Peyer's patch (tissue), 4 donors: ENCODE results near the gene ADAM12. TPM values are rescaled to one million over a fixed set of nuclear protein-coding genes. Genes with fewer than 3 reads are reported as not detected.

Experiments
- DNase-seq, 3 donors: peaks; one replicate each; pipeline ENCODE4 v3.0.0-alpha.2; 2017 to 2019
- H3K27ac ChIP-seq, 4 donors: fragments of 200-600 bp; sonication (generic); one replicate each; pipeline ENCODE4 v1.5.1; 2016 to 2019
- H3K27me3 ChIP-seq, 2 donors: fragments of 200-600 bp; sonication (generic); one replicate each; pipeline ENCODE4 v1.5.1; 2019
- H3K36me3 ChIP-seq, 3 donors: fragments of 200-600 bp; sonication (generic); one replicate each; pipeline ENCODE4 v1.5.1; 2016 to 2019
- H3K4me1 ChIP-seq, 4 donors: fragments of 200-600 bp; sonication (generic); one replicate each; pipeline ENCODE4 v1.5.1; 2016 to 2019
- H3K4me3 ChIP-seq, 4 donors: fragments of 200-600 bp; sonication (generic); 1 replicate in 3 of 4; 2 replicates in 1 of 4; pipeline ENCODE4 v1.5.1; 2016 to 2019; ENCODE audit warnings: mild to moderate bottlenecking in 1 of 4
- H3K9me3 ChIP-seq, 4 donors: fragments of 200-600 bp; sonication (generic); one replicate each; pipeline ENCODE4 v1.5.1; 2016 to 2019; ENCODE audit warnings: mild to moderate bottlenecking in 1 of 4
- POLR2A ChIP-seq, 2 donors: fragments of 450-650 bp; IDR thresholded peaks; one replicate each; pipeline ENCODE4 v1.5.1; 2017; ENCODE audit warnings: antibody characterized with exemption in 2 of 2, mild to moderate bottlenecking in 2 of 2, moderate library complexity in 2 of 2
- total RNA-seq, 4 donors: library from RNA; depleted of rRNA; stranded (reverse); fragments of >200 nt; gene quantifications; one replicate each; pipeline ENCODE4 v1.1.0, GENCODE V29; 2016
- TF ChIP-seq, protein P1 (sequence below), 6 experiments: fragments of 450-650 bp in 4 of 6; fragments of 200-600 bp in 2 of 6; sonication (generic) in 1 of 6; IDR thresholded peaks; one replicate each; pipeline ENCODE4 v1.5.1; 2017 to 2019; ENCODE audit warnings: antibody characterized with exemption in 6 of 6, mild to moderate bottlenecking in 3 of 6, moderate library complexity in 1 of 6

Gene ADAM12
- total RNA-seq, 4 donors from 2014 or later: 0.13 to 2.5 (median 0.66) TPM

DNA sequence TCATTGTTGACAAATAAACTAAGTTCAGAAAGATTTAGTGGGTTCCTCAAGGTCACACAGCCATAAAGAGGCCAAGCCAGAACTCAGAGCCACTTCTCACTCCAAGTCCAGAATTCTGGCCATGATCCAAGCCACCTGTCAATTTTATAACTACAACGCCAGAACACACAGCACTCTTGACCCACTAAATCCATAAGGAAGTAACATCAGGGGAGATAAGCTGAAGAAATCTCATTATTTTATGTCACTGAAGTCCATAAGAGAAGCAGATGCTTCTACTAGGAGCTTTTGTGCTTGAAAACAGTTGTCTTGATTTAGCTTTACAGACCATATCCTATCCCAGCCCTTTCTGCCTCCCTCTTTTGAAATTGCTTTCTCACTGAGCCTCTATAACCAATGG, 15.9 kb downstream of the ADAM12 start:
- TF ChIP-seq POLR2A (IDR thresholded peaks at IDR 0.05): no peak
- TF ChIP-seq, protein P1, sequence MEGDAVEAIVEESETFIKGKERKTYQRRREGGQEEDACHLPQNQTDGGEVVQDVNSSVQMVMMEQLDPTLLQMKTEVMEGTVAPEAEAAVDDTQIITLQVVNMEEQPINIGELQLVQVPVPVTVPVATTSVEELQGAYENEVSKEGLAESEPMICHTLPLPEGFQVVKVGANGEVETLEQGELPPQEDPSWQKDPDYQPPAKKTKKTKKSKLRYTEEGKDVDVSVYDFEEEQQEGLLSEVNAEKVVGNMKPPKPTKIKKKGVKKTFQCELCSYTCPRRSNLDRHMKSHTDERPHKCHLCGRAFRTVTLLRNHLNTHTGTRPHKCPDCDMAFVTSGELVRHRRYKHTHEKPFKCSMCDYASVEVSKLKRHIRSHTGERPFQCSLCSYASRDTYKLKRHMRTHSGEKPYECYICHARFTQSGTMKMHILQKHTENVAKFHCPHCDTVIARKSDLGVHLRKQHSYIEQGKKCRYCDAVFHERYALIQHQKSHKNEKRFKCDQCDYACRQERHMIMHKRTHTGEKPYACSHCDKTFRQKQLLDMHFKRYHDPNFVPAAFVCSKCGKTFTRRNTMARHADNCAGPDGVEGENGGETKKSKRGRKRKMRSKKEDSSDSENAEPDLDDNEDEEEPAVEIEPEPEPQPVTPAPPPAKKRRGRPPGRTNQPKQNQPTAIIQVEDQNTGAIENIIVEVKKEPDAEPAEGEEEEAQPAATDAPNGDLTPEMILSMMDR (IDR thresholded peaks at IDR 0.05): no peak
- H3K4me1 ChIP-seq: no peaks in the 10 kb centered on the region
- H3K27me3 ChIP-seq: no peaks in the 10 kb centered on the region
- no peak overlapping the region for H3K4me3 ChIP-seq
- no peaks in the 10 kb centered on the region for H3K9me3 ChIP-seq
- no peak for DNase-seq
- H3K27ac ChIP-seq: no peak overlapping the region
- no peaks in the 10 kb centered on the region for H3K36me3 ChIP-seq

DNA sequence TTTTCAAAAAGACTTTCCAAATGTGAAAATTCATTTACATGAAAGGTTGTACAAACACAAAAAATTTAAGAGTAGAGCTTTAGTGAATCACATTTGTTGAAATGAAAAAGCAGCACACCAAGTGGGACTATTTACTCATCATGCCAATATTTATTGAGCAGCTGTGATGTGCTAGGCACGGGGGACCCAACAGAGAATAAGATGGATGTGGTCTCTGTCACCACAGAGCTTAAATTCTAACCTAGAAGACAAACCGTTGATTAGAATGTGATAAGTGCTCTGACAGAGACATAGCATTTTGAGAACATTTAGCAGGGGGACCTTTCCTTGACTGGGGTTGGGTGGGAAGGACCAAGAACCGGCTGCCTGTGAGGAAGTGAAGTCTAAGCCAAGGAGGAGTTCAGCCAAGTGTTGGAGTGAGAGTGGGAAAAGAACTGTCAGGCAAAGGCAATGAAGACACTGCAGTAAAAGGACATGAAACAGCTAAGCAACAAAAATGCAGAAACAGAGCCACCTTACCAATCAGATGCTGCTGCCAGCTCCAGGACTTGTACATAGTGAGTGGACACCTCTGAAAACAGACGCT, 19.1 kb downstream of the ADAM12 start:
- no peak for DNase-seq
- TF ChIP-seq, protein P1 (IDR thresholded peaks at IDR 0.05): no peak
- no peak for TF ChIP-seq POLR2A (IDR thresholded peaks at IDR 0.05)
- no peak overlapping the region for H3K27ac ChIP-seq
- no peaks in the 10 kb centered on the region for H3K4me1 ChIP-seq
- no peaks in the 10 kb centered on the region for H3K27me3 ChIP-seq
- no peaks in the 10 kb centered on the region for H3K36me3 ChIP-seq
- H3K4me3 ChIP-seq: no peak overlapping the region
- no peaks in the 10 kb centered on the region for H3K9me3 ChIP-seq

DNA sequence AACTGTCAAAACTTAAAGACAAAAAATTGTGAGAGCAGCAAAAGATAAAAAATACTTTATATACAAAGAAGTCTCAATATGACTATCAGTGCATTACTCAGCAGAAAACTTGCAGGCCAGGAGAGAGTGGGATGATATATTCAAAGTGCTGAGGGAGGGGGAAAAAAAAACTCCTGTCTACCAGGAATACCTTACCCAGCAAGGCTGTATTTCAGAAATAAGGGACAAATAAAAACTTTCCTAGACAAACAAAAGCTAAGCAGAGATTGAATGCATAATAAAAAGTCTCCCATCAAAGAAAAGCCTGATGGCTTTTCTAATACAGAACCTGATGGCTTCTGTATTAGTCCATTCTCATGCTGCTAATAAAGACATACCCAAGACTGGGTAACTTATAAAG, 31.1 kb downstream of the ADAM12 start:
- no peak for DNase-seq
- TF ChIP-seq POLR2A (IDR thresholded peaks at IDR 0.05): no peak
- TF ChIP-seq, protein P1 (IDR thresholded peaks at IDR 0.05): no peak
- peaks cover 0 to 8% (median 0%) of the 10 kb centered on the region in 4 donors for H3K9me3 ChIP-seq
- no peaks in the 10 kb centered on the region for H3K27me3 ChIP-seq
- no peaks in the 10 kb centered on the region for H3K36me3 ChIP-seq
- no peak overlapping the region for H3K27ac ChIP-seq
- no peak overlapping the region for H3K4me3 ChIP-seq
- H3K4me1 ChIP-seq: no peaks in the 10 kb centered on the region

DNA sequence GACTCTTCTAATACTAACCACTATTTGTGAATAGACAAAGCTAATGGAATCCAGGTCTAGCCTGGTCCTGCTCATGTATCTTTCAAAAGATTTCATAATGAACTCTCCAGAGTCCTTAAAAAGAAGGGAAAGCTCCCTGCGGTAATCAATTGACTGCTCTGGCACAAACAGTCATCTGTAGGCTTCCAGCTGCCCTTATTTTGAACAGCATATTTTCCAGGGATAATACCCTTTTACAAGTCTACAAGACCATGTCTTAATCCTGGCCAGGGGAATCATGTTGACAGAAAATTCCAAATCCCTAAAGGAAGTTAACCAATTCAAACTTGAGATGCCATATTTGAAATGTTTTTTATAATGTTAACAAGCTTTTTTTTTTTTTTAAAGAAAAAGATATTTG, 34.6 kb downstream of the ADAM12 start:
- no peak for DNase-seq
- no peaks in the 10 kb centered on the region for H3K4me1 ChIP-seq
- H3K9me3 ChIP-seq: peaks cover 0 to 8% (median 0%) of the 10 kb centered on the region in 4 donors
- no peak overlapping the region for H3K27ac ChIP-seq
- no peak overlapping the region for H3K4me3 ChIP-seq
- H3K27me3 ChIP-seq: no peaks in the 10 kb centered on the region
- H3K36me3 ChIP-seq: no peaks in the 10 kb centered on the region
- TF ChIP-seq, protein P1 (IDR thresholded peaks at IDR 0.05): no peak

DNA sequence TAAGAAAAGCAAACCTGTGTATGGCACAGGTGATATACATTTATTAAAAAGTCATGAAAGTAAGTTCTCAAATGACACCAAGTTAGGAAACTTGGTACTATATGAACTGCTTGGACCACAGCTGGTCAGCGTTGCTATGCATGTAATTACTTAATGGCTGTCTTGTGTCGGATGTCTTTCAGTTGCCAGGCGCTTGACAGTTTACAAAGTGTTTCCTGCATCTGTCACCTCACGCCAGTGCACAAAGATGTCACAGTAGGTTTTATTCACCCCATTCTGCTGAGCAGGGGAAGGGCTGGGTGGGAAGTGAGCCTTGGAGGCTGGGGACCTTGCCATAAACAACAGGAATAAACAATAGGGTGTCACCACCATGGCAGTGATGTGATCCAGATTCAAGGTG, 35.8 kb downstream of the ADAM12 start:
- Histone ChIP-seq H3K27me3 (no peaks in the 10 kb centered on the region), H3K9me3 (peaks cover 0 to 7% (median 0%) of the 10 kb centered on the region in 4 donors), H3K4me1 (no peaks in the 10 kb centered on the region), H3K4me3 (no peak overlapping the region), H3K27ac (no peak overlapping the region), H3K36me3 (no peaks in the 10 kb centered on the region)
- TF ChIP-seq, protein P1 (IDR thresholded peaks at IDR 0.05): no peak
- TF ChIP-seq POLR2A (IDR thresholded peaks at IDR 0.05): no peak
- DNase-seq: no peak

DNA sequence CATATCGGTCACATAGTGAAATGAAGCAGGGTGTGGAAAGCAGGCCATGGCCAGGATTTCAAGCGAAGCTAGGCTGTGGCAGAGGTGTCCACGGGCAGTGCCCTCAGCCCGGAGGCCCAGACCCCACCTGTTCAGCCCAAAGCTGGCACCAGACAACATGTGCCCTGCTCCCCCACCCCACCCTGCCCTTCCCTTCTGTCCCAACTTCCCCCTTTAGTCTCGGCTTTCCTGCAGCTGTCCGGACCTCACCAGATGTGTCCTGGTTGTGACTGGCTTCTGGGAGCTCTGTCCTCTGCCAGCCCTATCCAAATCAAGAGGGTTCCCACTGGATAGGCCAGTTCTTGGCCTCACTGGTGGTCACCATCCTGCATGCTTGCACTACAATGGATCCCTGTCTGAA, 37.3 kb downstream of the ADAM12 start:
- H3K4me1 ChIP-seq: no peaks in the 10 kb centered on the region
- no peak overlapping the region for H3K27ac ChIP-seq
- TF ChIP-seq POLR2A (IDR thresholded peaks at IDR 0.05): no peak
- TF ChIP-seq, protein P1 (IDR thresholded peaks at IDR 0.05): no peak
- no peaks in the 10 kb centered on the region for H3K9me3 ChIP-seq
- DNase-seq: no peak
- no peaks in the 10 kb centered on the region for H3K27me3 ChIP-seq
- no peak overlapping the region for H3K4me3 ChIP-seq
- no peaks in the 10 kb centered on the region for H3K36me3 ChIP-seq
